Neural progenitor cell (in vitro differentiated cells): Measurements from ENCODE around the gene GNG4. TPM values are rescaled to one million over a fixed set of nuclear protein-coding genes. Genes with fewer than 3 reads are reported as not detected.

Experiments used
- DNase-seq: peaks from one replicate; pipeline ENCODE4 v3.0.0-alpha.2; 2016; ENCODE audit warnings: low spot score
- H2AFZ ChIP-seq: fragments of 200-600 bp; sonication (generic); replicated peaks from 2 replicates; pipeline ENCODE4 v1.6.1; 2016; ENCODE audit warnings: antibody characterized with exemption
- H3F3A ChIP-seq: fragments of 200-600 bp; sonication (generic); 2 replicates; pipeline ENCODE4 v1.6.1; 2016; ENCODE audit warnings: antibody characterized with exemption, low read depth
- H3K27ac ChIP-seq: fragments of 200-600 bp; sonication (generic); 2 replicates; pipeline ENCODE4 v1.5.1; 2016; ENCODE audit warnings: mild to moderate bottlenecking
- H3K27me3 ChIP-seq: fragments of 200-600 bp; sonication (generic); 2 replicates; pipeline ENCODE4 v1.6.1; 2016; ENCODE audit warnings: mild to moderate bottlenecking, moderate library complexity
- H3K36me3 ChIP-seq: fragments of 200-600 bp; sonication (generic); 2 replicates; pipeline ENCODE4 v1.5.1; 2016
- H3K4me1 ChIP-seq: fragments of 200-600 bp; sonication (generic); 2 replicates; pipeline ENCODE4 v1.6.1; 2016; ENCODE audit warnings: mixed run types
- H3K4me2 ChIP-seq: fragments of 200-600 bp; sonication (generic); 2 replicates; pipeline ENCODE4 v1.6.1; 2016
- H3K4me3 ChIP-seq: fragments of 200-600 bp; sonication (generic); 2 replicates; pipeline ENCODE4 v1.5.1; 2016
- H3K79me2 ChIP-seq: fragments of 200-600 bp; sonication (generic); 2 replicates; pipeline ENCODE4 v1.6.1; 2016; ENCODE audit warnings: low read depth
- H3K9ac ChIP-seq: fragments of 200-600 bp; sonication (generic); 2 replicates; pipeline ENCODE4 v1.6.1; 2016
- H3K9me3 ChIP-seq: fragments of 200-600 bp; sonication (generic); 2 replicates; pipeline ENCODE4 v1.5.1; 2016; ENCODE audit warnings: low read depth
- H4K20me1 ChIP-seq: fragments of 200-600 bp; sonication (generic); 2 replicates; pipeline ENCODE4 v1.6.1; 2016; ENCODE audit warnings: low read depth
- H3K27ac Mint-ChIP-seq: 3 replicates; pipeline ENCODE4 v1.8.0; 2021; ENCODE audit warnings: mixed read lengths
- H3K27me3 Mint-ChIP-seq: 2 replicates; pipeline ENCODE4 v1.8.0; 2022; ENCODE audit warnings: low read depth, mild to moderate bottlenecking, inconsistent platforms, moderate library complexity, mixed read lengths; ENCODE audit not compliant: insufficient read depth
- H3K36me3 Mint-ChIP-seq: 3 replicates; pipeline ENCODE4 v1.8.0; 2021; ENCODE audit warnings: mixed read lengths
- H3K4me1 Mint-ChIP-seq: 3 replicates; pipeline ENCODE4 v1.8.0; 2021; ENCODE audit warnings: mixed read lengths
- H3K4me3 Mint-ChIP-seq: 3 replicates; pipeline ENCODE4 v1.8.0; 2021; ENCODE audit warnings: mild to moderate bottlenecking, moderate library complexity, mixed read lengths
- H3K9me3 Mint-ChIP-seq: 3 replicates; pipeline ENCODE4 v1.8.0; 2020; ENCODE audit warnings: mixed read lengths
- CTCF ChIP-seq: fragments of 200-600 bp; sonication (generic); IDR thresholded peaks from 2 replicates; pipeline ENCODE4 v1.5.1; 2017; ENCODE audit warnings: antibody characterized with exemption, mild to moderate bottlenecking
- EZH2 ChIP-seq: fragments of 200-600 bp; sonication (generic); IDR thresholded peaks from 2 replicates; pipeline ENCODE4 v1.6.1; 2017; ENCODE audit warnings: antibody characterized with exemption, mild to moderate bottlenecking, moderate library complexity
- EZH2phosphoT487 ChIP-seq: fragments of 200-600 bp; sonication (generic); IDR thresholded peaks from 2 replicates; pipeline ENCODE4 v1.6.1; 2017; ENCODE audit warnings: antibody characterized with exemption
- total RNA-seq: library from RNA; depleted of rRNA; stranded (reverse); fragments of >200 nt; gene quantifications from 2 replicates; pipeline ENCODE4 v1.2.3, GENCODE V29; 2015; ENCODE audit warnings: low replicate concordance

GNG4 gene
- total RNA-seq, 1 donor from 2014 or later, result 14.9 TPM

- no peaks in the 10 kb centered on the region for H3F3A ChIP-seq
- H3K27ac Mint-ChIP-seq, result no peak overlapping the region
- no peaks in the 10 kb centered on the region for H3K4me1 Mint-ChIP-seq
- no peak for DNase-seq
- no peaks in the 10 kb centered on the region for H3K27me3 ChIP-seq
- peaks cover 2% of the 10 kb centered on the region for H3K27me3 Mint-ChIP-seq
- H2AFZ ChIP-seq, result no peak overlapping the region
- H3K9ac ChIP-seq, result no peak overlapping the region
- H3K27ac ChIP-seq, result no peak overlapping the region
- H3K4me1 ChIP-seq, result peaks cover 6% of the 10 kb centered on the region
- H3K79me2 ChIP-seq, result no peaks in the 10 kb centered on the region
- no peak overlapping the region for H3K4me3 ChIP-seq
- H3K4me3 Mint-ChIP-seq, result no peak overlapping the region
- H3K36me3 Mint-ChIP-seq, result no peaks in the 10 kb centered on the region
- H3K36me3 ChIP-seq, result no peaks in the 10 kb centered on the region
- no peaks in the 10 kb centered on the region for H4K20me1 ChIP-seq
- H3K4me2 ChIP-seq, result no peak overlapping the region
- H3K9me3 Mint-ChIP-seq, result no peaks in the 10 kb centered on the region
- TF ChIP-seq EZH2phosphoT487 (no peak), CTCF (no peak)
- no peaks in the 10 kb centered on the region for H3K9me3 ChIP-seq
Observed at GRCh38 chr1:235663628-235664027, 14.0 kb upstream of the GNG4 start.

DNA sequence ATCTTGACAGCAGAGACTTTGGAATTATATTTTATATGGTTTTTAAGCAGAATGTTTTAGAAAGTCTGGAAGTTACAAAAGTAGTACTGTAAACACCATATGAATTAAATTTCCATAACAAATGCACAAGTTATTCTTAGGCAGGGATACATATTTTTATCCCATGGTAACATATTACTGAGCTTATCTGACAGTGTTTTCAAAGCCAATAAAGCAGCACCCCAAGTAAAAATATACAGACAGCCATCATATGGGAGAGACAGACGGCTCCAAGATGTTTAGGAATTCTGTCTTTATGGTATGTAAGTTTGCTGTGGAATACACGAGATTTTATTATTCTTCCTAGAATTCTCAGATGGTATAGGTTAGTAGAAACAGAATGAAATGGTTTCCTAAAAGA lies 12.0 kb upstream of the GNG4 start:
- Mint-ChIP-seq H3K27ac (no peak overlapping the region), H3K4me3 (no peak overlapping the region)
- H3K4me2 ChIP-seq, result no peak overlapping the region

DNA sequence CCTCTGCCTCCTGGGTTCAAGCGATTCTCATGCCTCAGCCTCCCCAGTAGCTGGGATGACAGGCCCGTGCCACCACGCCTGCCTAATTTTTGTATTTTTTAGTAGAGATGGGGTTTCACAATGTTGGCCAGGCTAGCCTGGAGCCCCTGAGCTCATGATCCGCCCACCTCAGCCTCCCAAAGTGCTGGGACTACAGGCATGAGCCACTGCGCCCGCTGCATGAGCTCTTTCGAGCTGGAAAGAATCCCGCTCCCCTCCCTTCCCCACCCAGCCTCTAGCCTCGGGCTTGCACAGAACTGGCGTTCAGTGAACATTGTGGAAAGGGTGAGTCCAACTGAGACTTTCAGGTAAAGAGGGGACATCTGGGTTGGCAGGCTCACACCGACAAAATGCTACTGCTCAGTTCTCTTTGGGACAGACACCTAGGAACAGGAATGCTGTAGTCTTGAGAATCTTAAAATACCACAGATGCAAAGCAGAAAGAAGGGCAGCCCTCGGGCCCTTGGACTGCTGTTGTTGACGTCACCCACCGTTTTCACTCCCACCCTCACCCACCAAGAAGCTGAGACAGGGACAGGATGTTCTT lies 9.7 kb upstream of the GNG4 start:
- Histone ChIP-seq H3K4me2 (no peak overlapping the region), H3K9ac (no peak overlapping the region), H3K36me3 (no peaks in the 10 kb centered on the region), H4K20me1 (no peaks in the 10 kb centered on the region), H3K4me3 (no peak overlapping the region), H3K79me2 (no peaks in the 10 kb centered on the region), H3K9me3 (no peaks in the 10 kb centered on the region), H2AFZ (no peak overlapping the region), H3K27ac (no peak overlapping the region), H3K4me1 (peaks cover 36% of the 10 kb centered on the region), H3K27me3 (no peaks in the 10 kb centered on the region), H3F3A (peaks cover 6% of the 10 kb centered on the region)
- H3K27ac Mint-ChIP-seq, result no peak overlapping the region
- H3K4me3 Mint-ChIP-seq, result no peak overlapping the region
- no peak for TF ChIP-seq EZH2
- TF ChIP-seq CTCF, result no peak
- TF ChIP-seq EZH2phosphoT487, result no peak
- H3K9me3 Mint-ChIP-seq, result peaks cover 2% of the 10 kb centered on the region
- H3K36me3 Mint-ChIP-seq, result no peaks in the 10 kb centered on the region
- peaks cover 4% of the 10 kb centered on the region for H3K27me3 Mint-ChIP-seq
- H3K4me1 Mint-ChIP-seq, result no peaks in the 10 kb centered on the region
- DNase-seq, result no peak

More for the DNA sequence above, 12.0 kb upstream of the GNG4 start:
- H3K27ac ChIP-seq, result no peak overlapping the region
- H3K4me3 ChIP-seq, result no peak overlapping the region
- Mint-ChIP-seq H3K36me3 (no peaks in the 10 kb centered on the region), H3K27me3 (peaks cover 2% of the 10 kb centered on the region), H3K9me3 (no peaks in the 10 kb centered on the region), H3K4me1 (no peaks in the 10 kb centered on the region)
- H3K79me2 ChIP-seq, result no peaks in the 10 kb centered on the region
- H3K27me3 ChIP-seq, result no peaks in the 10 kb centered on the region
- H3K4me1 ChIP-seq, result peaks cover 24% of the 10 kb centered on the region
- DNase-seq, result no peak
- no peak for TF ChIP-seq EZH2
- TF ChIP-seq EZH2phosphoT487, result no peak
- TF ChIP-seq CTCF, result no peak
- peaks cover 6% of the 10 kb centered on the region for H3F3A ChIP-seq
- H3K9ac ChIP-seq, result no peak overlapping the region
- H3K9me3 ChIP-seq, result no peaks in the 10 kb centered on the region
- H4K20me1 ChIP-seq, result no peaks in the 10 kb centered on the region
- H2AFZ ChIP-seq, result no peak overlapping the region
- H3K36me3 ChIP-seq, result no peaks in the 10 kb centered on the region
